Activated CD4-positive, alpha-beta T cell treated with anti-CD3 and anti-CD28 coated beads, Interleukin-2, amount 50 U/mL, for 4 hours (primary cell): ENCODE data around the gene SH2D3A.
A peak's percentile ranks its signal among the peaks of the same experiment; 100 is the strongest.
"Not testable (repeated sequence)": the region's sequence is repeated elsewhere in the genome, so short reads cannot be mapped to it uniquely, and the experiment has no call there.

Experiments
- DNase-seq, 2 experiments: peaks; one replicate each; pipeline ENCODE4 v3.0.0-alpha.2; 2020

SH2D3A gene

DNA sequence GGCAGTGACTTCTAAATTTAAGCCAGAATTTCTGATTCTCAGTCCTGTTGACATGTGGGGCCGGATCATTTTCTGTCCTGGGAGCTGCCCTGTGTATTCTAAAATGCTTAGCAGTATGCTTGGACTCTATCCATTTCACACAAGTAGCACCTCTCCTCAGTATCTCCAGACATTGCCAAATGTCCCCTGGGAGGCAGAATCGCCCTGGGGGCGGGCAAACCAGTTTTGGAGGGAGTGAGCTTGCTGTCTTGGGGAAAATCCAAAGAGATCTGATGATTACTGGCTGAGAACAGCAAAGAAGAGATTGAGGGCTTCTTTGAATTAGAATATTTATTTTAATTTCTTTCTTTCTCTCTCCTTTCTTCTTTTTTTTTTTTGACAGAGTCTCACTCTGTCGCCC is 21.7 kb upstream of the SH2D3A start:
- no peak for DNase-seq

DNA sequence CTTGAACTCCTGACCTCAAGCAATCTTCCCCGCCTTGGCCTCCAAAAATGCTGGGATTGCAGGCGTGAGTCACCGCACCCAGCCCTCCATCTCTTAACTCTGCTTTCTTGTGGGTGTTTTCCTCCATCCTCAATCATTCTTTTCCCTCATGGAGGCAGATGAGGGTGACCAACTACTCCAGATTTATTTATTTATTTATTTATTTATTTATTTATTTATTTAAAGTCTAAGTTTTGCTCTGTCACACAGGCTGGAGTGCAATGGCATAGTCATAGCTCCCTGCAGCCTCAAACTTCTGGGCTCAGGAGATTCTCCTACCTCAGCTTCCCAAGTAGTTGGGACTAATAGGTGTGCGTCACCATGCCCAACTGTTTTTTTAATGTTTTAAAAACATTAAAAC is 20.2 kb upstream of the SH2D3A start:
- DNase-seq: no peak

DNA sequence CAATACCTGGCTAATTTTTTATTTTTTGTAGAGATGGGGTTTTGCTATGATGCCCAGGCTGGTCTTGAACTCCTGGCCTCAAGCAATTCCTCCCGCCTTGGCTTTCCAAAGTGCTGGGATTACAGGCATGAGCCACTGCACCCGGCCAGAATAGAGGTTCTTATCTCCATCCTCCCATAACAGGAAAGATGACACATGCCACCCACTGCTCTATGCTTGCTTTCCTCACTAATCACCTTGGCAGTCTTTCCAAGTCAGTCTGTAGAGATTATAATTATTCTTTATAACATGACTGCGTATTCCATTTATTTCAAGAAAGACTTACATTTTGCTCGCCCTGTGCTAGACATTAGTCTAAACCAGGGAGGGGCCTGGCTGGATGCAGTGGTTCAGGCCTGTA is 12.0 kb upstream of the SH2D3A start:
- no peak for DNase-seq

DNA sequence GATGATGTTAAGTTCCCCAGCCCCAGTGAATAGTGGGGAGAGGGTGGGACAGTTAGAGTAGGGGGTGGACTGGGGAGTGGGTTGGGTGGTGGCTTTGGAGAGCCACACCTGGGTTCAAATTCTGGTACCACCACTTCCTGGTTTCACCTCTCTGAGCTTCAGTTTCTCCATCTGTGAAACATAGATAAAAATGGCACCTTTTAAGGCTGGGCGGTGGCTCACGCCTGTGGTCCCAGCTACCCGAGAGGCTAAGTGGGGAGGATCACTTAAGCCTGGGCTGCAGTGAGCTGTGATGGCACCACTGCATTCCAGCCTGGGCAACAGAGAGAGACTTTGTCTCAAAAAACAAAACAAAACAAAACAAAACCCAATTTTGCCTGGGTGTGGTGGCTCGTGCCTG is 11.2 kb upstream of the SH2D3A start:
- no peak for DNase-seq

DNA sequence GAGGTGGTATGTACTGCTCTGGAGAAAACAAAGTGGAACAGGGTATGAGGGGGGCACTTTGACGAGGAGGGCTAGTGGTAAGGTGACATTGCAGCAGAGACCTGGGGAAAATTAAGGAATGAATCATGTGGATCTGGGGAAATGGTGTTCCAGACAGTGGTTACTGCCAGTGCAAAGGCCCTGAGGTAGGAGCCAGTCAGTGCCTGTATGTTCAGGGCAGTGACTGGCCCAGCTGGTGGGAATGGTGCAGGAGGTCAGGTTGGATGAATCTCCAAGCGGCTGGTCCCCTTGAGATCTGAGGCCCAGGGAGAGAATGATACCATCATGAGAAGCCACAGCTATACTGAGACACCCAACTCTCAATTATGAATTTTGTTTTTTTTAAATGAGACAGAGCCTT is 10.2 kb upstream of the SH2D3A start:
- no peak for DNase-seq

DNA sequence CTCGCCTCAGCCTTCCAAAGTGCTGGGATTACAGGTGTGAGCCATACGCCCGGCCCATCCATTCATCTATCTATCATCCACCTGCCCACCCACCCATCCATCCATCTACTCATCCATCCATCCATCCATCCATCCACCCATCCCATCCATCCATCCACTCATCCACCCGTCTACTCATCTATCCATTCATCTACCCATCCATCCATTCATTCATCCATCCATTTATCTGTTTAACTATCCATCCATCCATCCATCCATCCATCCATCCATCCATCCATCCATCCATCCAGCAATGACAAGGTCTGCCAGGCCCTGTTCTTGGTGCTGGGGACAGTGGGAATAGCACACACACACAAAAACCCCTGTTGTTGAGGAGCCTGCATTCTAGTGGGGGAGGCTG is 9.8 kb upstream of the SH2D3A start:
- no peak for DNase-seq

DNA sequence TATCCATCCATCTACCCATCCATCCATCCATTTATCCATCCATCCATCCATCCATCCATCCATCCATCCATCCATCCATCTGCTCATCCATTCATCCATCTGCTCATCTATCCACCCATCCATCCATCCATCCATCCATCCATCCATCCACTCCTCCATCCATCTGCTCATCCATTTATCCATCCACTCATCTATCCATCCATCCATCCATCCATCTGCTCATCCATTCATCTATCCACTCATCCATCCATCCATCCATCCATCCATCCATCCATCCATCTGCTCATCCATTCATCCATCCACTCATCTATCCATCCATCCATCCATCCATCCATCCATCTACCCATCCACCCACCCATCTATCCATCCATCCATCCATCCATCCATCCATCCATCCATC is 8.8 kb upstream of the SH2D3A start:
- DNase-seq: not testable (repeated sequence)

DNA sequence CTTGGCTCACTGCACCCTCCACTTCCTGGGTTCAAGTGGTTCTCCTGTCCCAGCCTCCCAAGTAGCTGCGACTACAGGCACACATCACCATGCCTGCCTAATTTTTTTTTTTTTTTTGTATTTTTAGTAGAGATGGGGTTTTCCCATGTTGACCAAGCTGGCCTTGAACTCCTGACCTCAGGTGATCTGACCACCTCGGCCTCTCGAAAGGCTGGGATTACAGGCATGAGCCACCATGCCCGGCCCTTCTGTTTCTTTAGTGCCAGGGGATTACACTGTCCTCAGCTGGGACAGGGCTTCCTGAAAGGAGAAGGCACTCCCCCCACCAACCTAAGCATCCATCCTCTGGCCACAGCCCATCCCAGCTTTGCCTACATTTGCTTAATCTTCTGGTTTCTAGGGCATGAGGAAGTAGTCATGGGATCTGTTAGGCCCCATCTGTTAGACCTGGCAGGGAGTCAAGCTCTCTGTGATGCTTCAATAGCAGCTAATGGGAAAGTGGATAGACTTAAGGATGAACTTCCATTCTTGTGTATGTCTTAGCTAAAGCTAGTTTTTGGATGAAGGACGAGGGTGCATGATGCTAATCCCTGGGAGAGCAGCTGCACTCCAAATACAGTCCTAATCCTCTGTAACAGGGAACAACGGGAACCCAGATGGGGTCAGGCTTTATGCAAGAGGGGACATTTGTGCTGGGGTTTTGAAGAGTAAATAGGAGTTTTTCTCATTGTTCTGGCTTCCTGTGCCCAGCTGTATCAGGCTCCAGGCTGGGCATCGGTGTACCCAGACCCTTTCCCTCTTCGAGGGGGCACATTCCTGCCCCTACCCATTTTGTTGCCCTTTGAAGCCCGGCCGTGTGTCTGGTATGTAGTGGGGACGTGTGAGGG is 7.8 kb upstream of the SH2D3A start:
- DNase-seq: no peak

DNA sequence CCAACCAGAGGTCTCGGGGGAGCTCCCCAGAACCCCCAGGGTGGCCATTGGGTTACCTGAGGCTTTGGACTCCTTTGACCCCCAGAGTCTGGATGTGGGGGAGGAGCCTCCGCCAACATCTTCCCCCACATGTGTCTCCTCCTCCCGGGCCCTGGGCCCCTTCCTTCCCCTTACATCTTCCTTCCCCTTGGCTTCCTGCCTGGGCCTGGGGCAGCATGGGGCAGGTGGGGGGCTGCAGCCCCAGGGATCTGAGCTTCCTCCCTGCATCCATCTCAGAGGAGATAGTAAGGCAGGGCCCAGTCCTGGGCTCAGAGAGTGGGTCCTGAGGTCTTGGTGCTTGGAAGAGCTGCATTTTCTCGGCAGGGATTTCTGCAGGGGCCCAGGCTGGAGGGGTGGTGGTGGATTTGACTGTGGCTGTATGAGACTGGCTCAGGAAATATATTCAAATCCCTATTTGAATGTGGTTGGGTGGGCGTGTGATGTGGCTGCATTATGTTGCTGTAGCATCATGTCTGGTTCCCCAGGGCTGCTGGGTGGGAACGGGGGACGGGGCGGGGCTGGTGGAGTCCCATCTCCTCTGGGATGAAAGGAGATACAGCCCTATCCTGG is 6.2 kb upstream of the SH2D3A start:
- no peak for DNase-seq

DNA sequence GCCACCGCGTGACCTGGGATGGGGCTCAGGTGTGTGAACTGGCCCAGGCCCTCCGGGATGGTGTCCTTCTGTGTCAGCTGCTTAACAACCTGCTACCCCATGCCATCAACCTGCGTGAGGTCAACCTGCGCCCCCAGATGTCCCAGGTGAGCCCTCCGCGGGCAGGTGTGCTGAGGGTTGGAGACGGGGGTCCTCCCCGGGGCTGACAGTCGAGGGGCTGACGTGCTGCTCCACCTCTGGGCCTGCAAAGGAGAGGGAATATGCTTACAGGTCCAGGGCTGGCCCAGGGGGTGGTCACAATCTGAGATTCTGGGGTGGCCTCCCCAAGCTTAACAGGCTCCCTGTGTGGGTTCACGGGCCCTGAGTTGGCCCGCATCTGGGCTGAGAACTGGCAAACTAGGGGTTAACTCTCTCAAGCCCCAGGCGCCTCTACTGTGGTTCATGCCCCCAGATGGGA is 5.7 kb upstream of the SH2D3A start:
- no peak for DNase-seq

DNA sequence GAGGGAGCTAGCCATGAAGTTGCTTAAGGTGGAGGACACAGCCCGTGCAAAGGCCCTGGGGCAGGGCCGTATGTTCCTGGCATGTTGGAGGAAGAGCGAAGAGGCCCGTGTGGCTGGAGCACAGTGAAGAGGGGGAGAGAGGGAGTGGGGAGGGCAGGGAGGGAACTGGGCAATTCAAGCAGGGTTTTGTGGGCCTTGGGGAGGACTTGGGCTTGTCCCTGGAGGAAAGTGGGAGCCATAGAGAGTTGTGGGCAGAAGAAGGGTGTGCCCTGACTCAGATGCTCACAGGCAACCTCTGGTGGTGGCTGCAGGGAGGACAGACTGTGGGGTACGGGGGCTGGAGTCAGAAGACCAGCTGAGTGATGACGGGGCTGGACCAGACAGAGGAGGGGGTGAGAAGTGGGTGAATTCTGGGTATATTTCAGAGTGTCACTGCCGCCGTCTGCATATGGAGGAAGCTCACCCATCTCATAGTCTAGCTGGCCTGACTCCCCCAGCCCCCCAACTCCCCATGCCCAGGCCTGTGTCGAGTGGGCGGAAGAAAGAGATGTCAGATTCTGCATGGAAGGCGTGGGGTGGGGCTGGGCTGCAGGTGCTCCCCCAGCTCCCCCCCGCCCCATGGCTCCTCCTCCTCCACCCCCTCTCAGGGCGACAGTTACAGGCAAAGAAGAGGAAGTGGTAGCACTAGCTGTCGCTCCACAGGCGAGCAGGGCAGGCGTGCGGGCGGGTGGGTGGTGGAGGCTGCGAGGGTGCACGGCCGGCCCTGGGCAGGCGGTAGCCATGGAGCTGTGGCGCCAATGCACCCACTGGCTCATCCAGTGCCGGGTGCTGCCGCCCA is 5.0 kb upstream of the SH2D3A start, which contains the start of gene VAV1:
VAV1 (plus strand) TSS at position 681 of the 838 bp plus-strand sequence; CDS start at position 781, 100 bp downstream.
- peak; percentile 82 to 85 for DNase-seq

DNA sequence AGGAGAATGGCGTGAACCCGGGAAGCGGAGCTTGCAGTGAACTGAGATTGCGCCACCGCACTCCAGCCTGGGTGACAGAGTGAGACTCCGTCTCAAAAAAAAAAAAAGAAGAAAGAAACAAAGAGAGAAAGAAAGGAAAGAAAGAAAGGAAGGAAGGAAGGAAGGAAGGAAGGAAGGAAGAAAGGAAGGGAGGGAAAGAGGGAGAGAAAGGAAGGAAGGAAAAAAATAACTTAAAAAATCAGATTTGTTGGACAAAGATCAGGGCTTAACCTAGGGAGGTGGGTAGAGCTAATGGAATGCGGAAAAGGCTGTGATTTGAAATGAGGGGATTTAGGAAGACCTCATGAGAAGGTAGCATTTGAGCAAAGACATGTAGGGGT is 4.4 kb upstream of the SH2D3A start:
- not testable (repeated sequence) for DNase-seq

DNA sequence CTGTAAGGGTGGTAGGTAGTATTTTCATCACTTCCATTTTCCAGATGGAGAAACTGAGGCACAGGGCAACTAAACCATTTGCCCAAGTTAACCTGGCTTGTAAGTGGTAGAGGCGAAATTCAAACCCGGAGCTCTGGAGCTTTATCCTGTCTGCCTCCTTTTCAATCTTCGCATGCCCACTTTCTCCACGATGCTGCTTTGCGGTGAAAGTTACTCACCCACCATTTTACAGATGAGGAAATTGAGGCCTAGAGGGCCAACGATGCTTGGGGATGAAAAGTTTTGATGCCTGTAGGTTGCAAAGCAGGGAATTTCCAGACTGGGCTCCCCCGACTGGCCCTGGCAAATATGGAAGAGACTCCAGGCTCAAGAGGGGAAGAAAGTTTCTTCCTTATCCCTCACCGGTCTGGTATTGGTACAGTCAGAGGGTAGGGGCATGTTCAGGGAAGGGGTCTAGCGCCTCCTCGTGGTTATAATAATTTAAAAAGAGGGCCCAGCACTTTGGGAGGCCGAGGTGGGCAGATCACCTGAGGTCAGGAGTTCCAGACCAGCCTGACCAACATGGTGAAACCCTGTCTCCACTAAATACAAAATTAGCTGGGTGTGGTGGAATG is 1.9 kb upstream of the SH2D3A start:
- no peak for DNase-seq

DNA sequence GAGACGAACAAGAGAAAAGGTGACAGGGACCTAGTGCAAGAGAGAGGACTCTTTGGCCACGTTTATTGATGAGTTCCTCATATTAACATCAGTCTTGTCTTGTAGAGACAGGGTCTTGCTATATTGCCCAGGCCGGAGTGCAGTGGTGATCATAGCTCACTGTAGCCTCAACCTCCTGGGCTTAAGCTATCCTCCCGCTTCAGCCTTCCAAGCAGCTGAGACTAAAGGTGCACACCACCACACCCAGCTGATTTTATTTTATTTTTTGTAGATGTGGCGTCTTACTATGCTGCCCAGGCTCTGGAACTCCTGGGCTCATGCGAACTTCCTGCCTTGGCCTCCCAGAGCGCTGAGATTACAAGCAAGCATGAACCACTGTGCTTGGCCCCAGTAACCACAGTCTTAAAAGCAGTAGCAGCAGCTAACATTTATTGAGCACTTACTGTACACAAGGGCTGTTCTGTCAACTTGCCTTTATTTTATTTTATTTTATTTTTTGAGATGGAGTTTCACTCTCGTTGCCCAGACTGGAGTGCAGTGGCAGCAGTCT is 1.1 kb upstream of the SH2D3A start:
- DNase-seq: no peak

DNA sequence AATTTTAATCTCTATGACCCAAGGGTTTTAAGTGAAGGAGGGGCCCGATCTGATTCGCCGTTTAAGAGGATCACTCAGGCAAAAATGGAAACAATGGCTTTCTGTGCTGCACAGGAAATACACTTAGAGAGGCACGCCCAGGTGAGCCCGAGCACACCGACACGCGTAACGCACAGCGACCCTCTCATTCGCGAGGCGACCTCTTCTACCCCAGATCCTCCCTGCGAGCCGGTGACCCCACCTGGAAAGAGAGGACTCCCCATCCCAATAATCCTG is 216 bp downstream of the SH2D3A start:
- DNase-seq: no peak

DNA sequence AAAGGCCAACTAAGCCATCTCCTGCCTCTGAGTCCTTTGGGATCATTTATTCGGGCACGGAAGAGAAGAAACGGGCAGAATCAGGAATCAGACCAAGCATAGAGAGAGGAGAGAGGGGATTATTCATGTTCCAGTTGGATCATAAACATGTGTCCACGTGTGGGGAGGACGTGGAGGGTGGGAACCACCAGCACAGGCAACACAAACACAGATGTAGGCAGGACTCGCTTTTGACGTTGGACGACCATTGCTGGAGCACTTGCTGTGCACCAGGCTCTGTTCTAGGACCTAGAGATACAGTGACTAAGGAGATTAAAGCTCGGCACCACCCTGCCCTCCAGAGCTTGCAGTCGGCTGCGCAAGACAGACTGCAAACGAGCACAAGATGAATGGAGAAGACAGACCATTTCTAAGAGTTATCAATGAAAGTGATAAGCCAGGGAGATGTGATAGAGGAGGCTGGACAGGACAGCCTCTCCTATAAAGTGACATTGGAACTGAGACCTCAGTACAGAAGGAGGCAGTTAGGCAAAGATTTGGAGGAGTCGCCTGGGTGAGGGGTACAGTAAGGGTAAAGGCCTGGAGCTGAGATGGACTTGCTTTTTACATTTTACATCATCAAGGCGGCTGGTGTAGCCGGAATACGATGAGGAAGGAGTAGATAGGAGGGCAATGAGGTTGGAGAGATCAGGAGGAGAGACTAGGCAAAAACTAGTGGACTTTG is 716 bp downstream of the SH2D3A start:
- DNase-seq: no peak

DNA sequence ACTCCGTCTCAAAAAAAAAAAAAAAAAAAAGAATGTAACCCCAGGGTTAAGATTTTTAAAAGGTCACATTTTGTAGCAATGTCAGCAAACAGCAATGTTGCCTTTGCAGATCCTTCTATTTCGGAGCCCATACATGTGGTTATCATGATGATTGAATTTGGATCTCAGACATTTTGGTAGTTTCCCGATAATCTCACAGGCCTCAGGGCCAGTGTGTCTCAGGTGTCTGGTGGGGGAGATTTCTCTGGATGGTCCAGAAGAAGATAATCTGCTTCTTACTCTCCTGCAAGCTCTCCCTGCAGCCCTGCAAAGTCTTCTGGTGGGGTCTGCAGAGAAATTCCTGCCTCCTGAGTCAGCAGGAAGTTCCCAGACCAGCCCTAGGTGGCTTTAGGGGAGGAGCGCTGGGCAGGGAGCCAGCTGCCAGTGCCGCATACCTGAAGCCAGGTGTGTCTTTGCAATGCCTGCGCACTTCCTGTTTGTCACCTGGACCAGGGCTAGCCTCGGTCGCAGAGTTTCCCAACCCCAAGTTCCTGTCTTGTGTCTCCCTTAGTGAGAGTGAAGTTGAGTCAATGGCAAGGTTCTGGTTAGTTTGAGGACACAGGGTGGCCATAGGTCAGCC is 1.4 kb downstream of the SH2D3A start:
- no peak for DNase-seq

DNA sequence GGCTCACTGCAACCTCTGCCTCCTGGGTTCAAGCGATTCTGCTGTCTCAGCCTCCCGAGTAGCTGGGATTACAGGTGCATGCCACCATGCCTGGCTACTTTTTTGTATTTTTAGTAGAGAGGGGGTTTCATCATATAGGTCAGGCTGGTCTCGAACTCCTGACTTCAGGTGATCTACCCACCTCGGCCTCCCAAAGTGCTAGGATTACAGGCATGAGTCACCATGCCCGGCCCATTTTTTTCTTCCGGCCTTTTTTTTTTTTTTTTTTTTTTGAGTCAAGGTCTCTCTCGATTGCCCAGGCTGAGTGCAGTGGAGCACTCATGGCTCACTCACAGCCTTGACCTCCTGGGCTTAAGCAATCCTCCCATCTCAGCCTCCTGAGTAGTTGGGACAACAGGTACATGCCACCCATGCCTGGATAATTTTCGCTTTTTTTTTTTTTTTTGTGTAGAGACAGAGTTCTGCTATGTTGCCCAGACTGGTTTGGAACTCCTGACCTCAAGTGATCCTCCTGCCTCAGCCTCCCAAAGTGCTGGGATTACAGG is 4.9 kb downstream of the SH2D3A start:
- not testable (repeated sequence) for DNase-seq

DNA sequence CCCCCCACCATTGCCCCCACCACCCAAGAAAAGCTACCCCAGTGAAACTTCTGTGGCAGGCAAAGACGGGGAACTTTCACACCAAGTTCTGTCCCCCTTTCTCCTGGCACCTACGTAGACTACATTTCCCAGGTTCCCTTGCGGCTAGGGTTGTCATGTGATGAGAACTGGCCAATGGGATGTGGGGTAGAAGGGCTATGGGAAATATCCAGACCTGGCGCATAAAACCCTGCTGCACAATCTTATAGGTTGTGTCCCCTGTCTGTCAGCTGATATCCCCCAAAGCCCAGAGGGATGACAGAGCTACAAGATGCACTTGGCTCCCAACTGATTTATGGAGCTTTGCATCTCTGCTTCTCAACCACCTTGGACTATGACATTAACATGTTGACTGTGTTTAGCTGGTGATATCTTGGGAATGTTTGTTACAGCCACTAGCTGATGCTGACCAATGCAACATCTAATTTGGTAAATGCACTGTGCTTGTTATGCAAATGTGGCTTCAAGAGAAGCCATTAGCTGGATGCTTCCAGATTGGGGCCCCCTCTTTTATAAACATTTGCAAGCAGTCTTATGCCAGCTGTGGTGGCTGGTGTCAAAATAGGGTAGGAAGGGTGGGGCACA is 6.1 kb downstream of the SH2D3A start:
- DNase-seq: no peak

DNA sequence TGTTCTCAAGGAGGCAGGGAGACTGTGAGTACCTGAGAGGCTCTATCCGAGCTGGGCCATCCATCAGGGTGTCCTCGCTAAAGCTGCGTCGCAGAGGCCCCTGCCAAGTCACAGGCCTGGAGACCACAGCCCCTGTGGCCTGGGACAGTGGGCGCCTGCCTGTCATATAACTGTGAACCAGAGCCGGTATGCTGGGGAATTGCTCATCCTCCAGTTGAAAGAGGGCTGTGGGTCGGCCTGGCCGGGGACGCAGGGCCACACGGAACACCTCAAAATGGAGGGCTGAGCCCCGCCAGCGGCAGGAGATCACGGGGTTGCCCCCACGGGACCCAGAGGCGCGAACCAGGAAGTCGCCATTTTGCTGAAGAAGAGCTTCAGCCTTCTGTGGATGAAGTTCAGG is 6.6 kb downstream of the SH2D3A start:
- no peak for DNase-seq
